Frontal cortex (tissue), 4 donors: ENCODE data around the gene IRF2BP2. TPM values are rescaled to one million over a fixed set of nuclear protein-coding genes. Genes with fewer than 3 reads are reported as not detected.

ENCODE experiments used
- DNase-seq, 2 donors: peaks; one replicate each; pipeline ENCODE4 v3.0.0; 2012; ENCODE audit warnings: low spot score in 2 of 2
- FAIRE-seq: peaks from 2 replicates; lab custom pipeline; 2012; peaks lifted over from hg19 to GRCh38; lab: Jason Lieb, UNC
- total RNA-seq: library from RNA; depleted of rRNA; stranded (reverse); fragments of >200 nt; gene quantifications from one replicate; pipeline ENCODE4 v1.2.3, GENCODE V29; 2014
- donor health status: control.
- donor health status: control.
- donor health status: control.

Gene IRF2BP2
- total RNA-seq, 1 donor from 2014 or later, result 97.0 TPM

DNA sequence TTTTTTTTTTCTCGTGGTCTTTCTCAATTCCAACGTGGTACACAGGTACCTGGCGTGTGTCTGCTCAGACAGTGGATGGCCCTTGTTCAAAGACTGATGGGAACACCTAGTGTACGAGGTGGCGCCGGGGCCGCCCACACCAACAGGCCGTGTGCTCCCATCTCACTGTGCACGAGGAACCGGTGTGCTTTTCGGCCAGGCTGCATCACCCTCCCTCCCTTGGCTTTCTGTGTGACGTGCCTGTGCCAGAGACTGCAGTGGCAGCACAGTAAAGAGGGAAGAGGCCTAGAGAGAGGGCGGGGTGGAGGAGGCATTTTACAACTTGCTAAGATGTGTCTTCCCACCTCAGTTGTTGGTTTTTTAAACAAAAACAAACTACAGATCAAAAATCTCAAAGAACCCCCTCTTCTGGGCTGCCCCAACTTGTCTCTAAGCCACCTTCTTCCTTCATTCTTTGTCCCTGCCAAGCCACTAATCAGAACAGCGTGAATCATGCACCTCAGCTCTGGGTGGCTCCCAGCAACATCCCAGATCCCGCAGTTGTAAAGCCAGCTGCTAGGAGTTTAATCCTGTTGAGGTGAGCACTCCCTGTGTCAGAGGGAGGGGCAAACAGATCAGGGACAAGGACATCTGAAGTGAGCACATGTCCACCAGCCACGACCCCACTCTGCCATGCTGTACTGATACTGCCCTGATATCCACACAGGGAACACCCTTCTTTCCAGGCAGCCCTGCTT, 20.7 kb downstream of the IRF2BP2 start:
- FAIRE-seq, result no peak

DNA sequence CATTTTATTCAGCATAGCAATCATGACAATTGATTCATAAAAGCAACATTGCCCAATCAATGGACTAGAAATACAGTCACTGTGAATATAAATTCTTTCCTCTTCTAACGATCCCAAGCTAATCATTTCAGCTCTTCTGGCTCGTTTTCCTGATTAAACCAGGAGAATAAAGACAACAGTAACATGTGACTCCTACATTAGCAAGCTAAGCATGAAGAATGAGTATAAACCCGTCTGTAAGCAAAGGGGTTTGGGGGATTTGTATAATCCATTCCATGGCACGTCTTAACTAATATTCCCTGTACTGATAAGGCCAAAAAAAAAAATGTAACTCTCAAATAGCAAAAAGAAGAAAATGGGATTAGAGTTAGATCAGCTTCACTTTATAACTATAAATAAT, 21.6 kb downstream of the IRF2BP2 start:
- FAIRE-seq (no peak), DNase-seq (no peak)

More for the DNA sequence above, 20.7 kb downstream of the IRF2BP2 start:
- DNase-seq, result no peak

DNA sequence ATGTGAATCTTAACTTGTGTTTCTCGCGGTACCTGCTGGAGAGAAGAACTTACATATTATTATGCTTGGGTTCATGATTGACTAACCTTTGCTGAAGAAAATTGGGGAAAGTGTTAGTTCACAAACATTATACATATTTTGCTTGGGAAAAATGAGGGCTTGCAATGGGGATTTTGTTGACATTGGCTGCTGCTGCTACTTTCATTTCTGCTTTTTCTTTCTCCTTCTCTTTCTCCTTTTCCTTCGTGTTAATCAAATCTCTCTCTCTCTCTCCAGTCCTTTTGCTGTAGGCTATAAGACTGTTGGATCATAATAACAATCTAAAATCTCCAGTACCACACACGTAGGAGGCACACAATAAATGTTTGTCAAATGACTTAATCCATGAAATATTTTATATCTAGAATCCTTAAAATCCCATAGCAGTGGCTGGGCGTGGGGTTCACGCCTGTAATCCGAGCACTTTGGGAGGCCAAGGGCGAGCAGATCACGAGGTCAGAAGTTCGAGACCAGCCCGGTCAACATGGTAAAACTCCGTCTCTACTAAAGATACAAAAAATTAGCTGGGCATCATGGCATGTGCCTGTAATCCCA, 23.0 kb downstream of the IRF2BP2 start:
- DNase-seq, result no peak
- no peak for FAIRE-seq

DNA sequence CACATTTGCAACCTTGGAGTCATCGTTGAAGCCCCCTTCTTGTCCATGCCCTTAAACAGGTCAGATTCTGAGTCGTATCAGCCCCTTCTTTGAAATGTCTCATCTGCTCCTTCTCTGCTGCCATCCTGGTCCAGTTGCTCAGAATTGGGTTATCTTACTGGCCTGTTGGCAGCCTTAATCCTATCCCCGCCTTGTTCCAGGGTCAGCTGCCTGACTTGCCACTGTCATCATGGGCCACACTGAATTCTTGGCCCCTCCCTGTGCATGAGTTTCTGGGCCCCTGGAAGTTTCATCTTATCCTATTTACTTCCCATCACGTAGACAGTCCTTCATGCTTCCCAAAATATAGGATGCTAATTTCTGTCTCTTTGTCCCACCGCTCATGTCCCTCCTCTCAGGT, 23.7 kb downstream of the IRF2BP2 start:
- FAIRE-seq, result no peak
- no peak for DNase-seq

DNA sequence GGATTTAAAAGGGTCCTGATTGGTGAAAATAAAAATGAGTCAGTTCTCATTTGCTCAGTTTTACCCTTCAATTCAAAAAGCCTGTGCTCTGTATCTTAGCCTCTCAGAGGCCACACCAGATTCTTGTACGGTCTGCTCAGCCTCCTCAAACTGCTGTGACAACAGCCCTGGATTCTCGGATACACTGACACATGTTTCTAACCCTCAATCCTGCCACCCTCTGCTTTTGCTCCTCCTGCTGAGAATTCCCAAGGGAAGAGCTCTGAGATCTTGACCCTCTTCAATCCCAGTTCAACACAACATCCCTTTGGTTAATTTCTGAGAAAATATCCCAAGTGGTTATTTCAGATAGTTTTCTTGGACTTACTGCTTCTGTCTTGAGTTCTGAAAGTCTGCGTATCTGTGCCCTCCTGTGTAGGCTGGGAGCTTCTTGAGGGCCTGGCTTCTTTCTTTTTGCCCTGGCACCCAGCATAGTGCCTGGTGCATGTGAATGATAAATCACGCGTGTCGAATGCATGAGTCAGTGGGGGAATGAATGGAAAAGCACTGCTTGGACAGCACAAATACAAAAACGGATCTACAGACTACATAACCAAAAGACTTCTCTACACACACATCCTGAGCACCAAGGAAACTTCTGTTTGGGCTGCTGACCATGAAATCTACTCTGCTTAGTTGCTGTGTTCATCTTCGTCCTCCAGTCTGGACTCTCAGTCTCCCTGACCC, 24.5 kb downstream of the IRF2BP2 start:
- DNase-seq, result no peak
- no peak for FAIRE-seq

DNA sequence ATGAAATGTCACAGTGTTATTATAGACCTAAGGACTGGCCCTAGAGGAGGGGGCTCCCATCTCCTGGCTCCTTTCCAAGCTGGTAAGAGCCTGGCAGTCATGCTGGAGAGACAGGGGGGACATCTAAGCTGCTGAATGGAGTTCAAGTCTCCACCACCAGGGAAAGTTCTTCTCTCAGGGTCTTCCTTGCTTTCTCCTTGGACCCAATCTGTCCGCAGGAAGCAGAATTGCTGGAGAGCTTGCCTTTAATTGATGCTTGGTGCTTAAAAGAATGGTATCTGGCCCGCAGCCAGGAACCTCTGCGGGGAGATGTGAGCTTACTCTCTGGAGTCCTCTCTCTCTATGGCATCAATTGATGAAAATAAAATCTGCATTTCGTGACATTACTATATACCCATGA, 25.1 kb downstream of the IRF2BP2 start:
- FAIRE-seq (no peak), DNase-seq (no peak)

DNA sequence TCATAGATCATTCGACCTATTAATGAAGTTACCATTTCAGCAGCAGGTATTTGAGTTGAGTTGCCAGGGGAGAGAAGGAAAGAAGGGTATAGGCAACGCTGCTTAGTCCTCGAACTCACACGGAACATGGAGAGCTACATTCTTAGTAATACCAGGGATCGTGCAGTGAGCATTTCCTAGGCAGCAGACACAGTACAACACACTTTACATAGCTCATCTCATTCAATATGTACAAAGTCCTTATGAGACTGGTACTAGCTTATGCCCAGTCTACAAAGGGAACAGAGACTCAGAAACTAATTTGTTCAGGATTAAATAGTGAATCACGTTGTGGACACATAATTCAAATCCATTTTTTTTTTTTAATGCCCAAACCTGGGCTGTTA, 25.6 kb downstream of the IRF2BP2 start:
- DNase-seq (no peak), FAIRE-seq (no peak)

DNA sequence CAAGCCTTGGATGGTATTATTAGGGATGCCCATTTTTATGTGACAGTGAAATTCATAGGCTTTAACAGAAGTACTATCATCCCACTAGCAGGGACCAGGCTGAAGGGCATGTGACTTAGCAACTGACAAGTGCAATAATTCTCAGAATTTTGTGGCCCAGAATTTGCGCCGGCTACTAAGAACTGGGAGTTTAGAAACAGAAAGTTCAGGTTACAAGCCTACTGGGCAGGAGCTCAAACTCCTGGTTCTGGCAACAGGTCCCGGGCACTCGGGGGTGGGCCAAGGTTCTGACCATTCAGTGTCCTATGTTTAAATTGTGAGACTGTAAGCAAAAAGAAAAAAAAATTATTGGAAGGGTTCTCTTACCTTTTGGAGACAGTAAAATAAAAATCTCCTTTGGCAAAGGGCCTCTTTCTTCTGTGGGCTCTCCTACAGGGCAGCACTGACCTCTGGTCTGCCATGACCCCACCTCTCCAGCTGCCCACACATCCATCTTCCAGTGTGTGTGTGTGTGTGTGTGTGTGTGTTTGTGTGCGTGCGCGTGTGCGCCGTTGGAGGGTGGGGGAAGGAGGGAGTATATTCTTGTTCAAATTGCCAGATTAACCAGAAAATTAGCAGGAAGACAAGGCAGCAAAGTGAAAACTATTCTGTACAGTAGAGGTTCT, 26.1 kb downstream of the IRF2BP2 start:
- no peak for DNase-seq
- FAIRE-seq, result no peak

DNA sequence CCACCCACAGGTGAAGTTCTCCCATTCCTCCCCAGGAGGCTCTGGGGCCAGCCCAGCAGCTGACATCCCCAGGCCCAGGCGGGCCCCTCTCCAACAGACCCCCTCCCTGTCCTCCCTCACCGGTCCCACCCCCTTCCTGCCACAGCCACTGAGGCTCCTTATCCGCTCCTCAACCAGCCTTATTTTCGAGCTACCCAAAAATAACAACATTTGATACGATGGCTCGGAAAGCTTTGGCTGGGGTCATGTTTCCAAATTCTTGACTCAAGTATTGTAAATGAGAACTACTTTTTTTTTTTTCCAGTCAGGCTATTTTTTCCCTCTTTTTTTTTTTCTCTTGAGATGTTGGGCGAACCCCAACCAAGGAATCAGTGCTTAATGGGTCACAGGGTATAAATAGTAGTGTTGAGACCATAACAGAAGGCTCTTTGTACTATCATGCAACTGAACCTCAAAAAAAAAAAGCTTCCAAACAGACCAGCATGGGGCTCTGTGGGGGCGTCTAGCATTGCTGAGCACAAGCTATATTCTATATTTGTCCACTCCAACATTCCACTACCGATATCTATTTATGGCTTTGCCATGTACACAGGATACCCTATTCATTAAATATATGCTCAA, 27.2 kb downstream of the IRF2BP2 start:
- DNase-seq (peak in 1 of 2 donors; percentile 38), FAIRE-seq (no peak)

DNA sequence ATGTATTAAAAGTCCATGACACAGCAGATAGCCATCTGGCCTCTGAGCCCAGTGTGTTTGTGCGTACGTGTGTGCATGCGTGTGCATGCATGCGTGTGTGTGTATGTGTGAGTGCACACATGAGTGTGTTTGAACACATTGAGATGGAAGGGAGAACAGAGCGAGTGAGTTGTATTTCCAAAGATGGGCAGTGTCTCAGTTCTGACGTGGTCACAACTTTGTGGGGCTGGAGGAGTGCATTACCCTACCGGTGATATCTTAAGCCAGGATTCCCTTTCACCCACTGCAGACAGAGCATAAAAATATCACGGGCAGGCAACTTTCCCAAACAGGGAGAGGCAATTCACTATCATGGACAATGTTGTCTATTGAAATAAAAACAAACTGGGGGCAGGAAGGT, 27.8 kb downstream of the IRF2BP2 start:
- FAIRE-seq, result no peak
- DNase-seq, result no peak

DNA sequence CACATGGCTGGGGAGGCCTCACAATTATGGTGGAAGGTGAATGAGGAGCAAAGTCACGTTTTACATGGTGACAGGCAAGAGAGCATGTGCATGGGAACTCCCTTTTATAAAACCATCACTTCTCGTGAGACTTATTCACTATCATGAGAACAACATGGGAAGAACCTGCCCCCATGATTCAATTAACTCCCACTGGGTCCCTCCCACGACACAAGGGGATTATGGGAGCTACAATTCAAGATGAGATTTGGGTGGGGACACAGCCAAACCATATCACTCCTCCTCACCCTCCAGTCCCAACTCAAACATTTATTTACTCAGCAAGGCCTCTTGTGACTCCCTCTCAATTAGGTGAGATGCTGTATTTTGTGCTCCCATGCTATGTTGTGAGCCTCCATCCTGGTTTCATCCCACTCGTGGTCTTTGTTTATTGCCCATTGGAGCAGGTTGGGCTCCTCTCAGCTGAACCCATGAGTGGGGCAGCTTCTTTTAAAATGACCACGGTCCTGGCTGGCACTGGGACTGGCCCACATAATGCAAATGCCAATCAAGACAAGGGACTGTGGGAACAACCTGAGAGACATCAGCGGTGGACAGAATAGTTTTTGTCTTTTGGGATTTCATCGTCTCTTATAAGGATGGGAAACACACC, 28.8 kb downstream of the IRF2BP2 start:
- DNase-seq (no peak), FAIRE-seq (no peak)

DNA sequence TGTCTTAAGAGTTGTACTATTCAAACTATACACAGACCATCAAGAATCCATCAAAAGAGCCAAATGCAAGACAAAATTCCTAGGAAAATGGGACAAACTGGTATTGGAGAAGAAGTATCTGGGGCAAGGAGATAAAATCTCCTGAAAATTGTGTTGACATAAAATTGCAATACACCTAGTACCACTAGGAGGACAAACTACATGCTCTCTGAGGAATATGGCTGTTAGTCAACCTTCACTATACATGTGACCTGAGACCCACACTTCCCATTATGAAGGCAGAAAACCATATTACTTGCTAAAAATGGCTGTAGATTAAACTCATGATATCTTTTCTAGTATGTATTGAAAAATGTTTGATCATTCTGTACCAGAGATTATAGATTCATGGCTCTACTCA, 30.0 kb downstream of the IRF2BP2 start:
- FAIRE-seq, result no peak
- no peak for DNase-seq

DNA sequence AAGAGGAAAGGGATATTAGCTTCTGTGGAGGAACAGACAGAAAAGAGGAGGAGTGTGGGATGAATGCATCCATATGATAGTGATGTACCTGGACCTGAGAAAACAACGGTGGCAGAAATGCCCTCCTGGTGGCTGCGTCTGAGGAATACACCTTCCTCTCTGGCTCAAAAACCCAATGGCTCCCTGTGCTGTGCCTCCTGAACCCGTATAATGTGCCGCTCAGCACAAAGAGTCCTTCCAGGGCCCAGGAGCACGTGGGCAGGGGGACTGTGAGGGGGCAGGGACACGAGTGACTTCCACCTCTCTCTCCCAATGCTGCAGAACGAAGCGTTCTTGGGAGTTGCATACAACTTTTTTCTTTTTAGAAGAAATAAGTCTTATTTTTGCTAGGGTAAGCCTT, 31.2 kb downstream of the IRF2BP2 start:
- DNase-seq, result no peak
- no peak for FAIRE-seq

DNA sequence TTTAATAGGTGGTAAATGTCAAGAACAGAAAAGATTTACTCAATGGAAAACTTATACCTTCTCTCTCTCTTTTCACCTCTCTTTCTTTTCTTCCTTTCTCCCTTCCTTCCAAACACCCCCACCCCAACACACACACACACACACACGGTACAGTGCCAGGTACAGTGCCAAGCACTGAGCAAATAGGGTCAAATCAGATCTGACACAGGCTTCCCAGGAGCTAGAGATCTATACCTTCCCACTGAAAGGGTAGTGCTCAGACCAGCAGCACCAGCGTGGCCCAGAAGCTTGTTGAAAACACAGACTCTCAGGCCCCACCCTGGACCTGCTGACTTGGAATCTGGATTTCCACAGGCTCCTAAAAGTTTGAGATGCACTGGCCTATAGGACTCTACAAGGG, 31.9 kb downstream of the IRF2BP2 start:
- DNase-seq (no peak), FAIRE-seq (no peak)

DNA sequence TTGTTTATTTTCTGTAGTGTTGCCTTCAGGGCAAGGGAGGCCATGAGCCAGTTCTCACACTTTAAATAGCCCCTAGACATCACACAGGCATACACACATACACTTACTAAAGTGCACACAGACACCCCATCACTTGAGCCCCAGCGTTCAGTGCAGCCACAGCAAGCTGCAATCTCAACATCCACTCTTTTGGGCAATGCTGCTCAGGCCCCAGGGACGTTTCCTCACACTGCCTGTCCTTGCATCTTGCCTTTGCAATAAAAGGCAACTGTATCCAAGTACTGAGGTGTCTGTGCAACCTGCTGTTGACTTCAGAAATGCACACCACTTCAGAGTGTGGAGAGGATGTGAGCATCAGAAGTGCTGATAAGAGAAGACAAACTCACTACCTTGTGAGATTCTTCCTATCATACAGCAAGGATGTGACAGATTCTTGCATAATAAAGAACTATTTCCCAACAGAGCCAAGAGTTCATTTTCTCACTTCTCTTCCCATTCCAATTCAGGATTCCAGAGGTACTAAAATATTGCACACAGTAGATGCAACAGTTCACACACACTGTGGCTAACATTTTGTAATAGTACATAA, 36.2 kb downstream of the IRF2BP2 start:
- DNase-seq, result no peak
- FAIRE-seq, result no peak

DNA sequence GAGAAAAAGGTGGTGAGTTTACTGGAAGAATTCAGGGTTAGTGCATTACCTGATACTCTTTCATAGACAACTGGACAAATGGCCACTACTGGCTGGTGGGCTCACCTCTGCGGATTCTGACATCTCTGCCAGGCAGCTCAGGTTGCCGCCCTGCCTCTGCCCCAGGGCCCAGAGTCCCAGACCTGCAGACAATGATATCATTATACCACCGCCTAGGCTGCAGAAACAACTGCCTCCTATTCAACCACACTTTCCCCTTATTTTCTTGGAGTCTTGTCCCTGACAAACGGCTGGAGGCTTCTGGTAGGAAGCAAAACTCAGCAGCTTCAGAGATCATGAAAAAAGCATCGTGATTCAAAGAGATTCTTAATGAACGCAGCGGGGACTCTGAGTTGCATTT, 37.0 kb downstream of the IRF2BP2 start:
- DNase-seq, result no peak
- FAIRE-seq, result no peak

DNA sequence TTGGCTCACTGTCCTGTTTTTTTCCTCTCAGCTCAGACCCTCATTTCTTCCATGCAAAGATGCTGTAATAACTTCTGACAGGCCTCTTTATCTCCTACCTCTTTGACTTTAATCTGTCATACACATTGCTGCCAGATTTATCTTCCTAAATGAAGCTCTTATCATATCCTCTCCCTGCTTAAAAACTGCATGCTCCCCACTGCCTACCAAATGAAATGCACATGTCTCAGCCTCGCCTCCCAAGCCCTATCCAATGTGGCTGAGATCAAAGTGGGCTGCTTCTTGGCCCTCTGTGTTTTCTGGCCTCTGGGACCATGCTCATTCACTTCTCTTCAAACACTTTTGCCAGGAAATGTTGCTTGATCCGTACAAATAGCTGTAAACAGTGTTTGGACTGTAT, 38.3 kb downstream of the IRF2BP2 start:
- no peak for FAIRE-seq
- no peak for DNase-seq

DNA sequence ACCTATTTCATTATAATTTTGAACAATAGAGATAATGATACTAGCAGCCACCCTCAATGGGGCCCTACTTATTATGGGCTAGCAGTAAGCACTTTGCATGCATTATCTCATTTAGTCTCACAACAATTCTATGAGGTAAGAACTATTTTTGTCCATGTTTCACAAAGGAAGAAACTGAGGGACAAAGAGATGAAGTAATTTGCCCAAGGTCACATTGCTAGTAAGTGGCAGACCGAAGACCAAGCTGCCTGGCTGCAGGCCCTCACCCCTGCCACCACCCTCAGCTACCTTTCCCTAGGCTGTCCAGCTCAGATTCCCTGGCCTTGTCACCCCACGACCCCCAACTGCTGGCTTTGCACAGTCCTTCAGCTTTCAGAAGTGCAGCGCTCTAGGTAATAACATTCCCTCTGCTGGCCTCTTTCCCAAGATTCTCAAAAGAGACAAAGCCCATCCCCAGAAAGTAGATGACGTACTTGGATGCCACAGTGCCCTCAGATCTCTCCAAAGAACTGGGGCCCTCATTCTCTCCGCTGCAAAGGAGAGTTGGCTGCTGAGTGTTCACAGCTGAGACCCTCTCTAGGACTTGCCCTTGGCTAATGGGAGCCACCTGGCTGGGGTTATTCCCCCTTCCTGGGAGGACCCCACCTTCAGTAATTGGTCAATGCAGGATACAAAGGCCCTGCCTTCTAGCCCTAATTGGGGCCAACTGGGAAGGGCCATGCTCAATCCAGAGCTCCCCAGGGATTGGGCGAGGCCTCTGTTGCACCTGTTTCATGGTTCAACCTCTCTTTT, 39.5 kb downstream of the IRF2BP2 start:
- DNase-seq, result no peak

DNA sequence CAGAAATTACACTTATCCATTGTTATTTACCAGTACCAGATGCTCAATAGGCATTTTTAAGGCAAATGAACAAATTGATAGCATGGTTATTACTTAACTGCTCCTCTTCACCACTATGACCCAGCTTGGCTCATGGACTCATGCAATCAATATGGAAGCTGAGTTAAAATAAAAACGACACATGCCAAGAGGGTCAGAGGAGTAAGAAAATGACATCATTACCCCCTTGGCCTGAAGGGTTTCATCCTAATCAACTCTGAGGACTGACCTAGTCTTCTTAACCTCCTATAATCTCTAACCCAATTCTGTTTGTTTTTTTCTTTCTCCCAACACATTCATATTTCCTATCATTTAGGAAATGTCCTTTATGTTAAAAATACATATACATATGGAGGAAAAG, 41.6 kb downstream of the IRF2BP2 start:
- no peak for DNase-seq
- no peak for FAIRE-seq

More for the DNA sequence above, 39.5 kb downstream of the IRF2BP2 start:
- no peak for FAIRE-seq
